ENCODE data around the gene NOG.

- TF ChIP-seq FOXS1 (CRISPR knock-in tag; IDR thresholded peaks at IDR 0.05) (no peak), CTCF (IDR thresholded peaks at IDR 0.05) (no peak), CEBPB (IDR thresholded peaks at IDR 0.05) (no peak), MYC (IDR thresholded peaks at IDR 0.05; ENCODE audit: borderline replicate concordance, low read length) (no peak), SMC3 (IDR thresholded peaks at IDR 0.05) (no peak), EHMT2 (IDR thresholded peaks at IDR 0.05; ENCODE audit: low read depth) (no peak), POLR2A (IDR thresholded peaks at IDR 0.05; ENCODE audit: low read length) (no peak), MAX (IDR thresholded peaks at IDR 0.05) (no peak), HEYL (CRISPR knock-in tag; IDR thresholded peaks at IDR 0.05) (no peak), ELK1 (IDR thresholded peaks at IDR 0.05; ENCODE audit: low read depth, low read length) (no peak), RNF2 (IDR thresholded peaks at IDR 0.05; ENCODE audit: borderline replicate concordance, low read depth) (no peak)
Observed at GRCh38 chr17:56638591-56639051, 45.1 kb downstream of the NOG start.

All from A549 (cell line).